Caco-2 (cell line): ENCODE results near the gene GPR63. TPM values are rescaled to one million over a fixed set of nuclear protein-coding genes. Genes with fewer than 3 reads are reported as not detected.

Source experiments
- BruUV-seq: library from RNA; stranded (reverse); fragments of 400-500 nt; replicated peaks from 2 replicates; lab custom pipeline; 2021; lab: Mats Ljungman, UMichigan
- CTCF ChIA-PET: fragments of 300-600 bp; sonication (Branson Sonifier 250); formaldehyde crosslinking; loops from one replicate; lab custom pipeline; 2022; ENCODE audit warnings: antibody characterized with exemption; lab: Charles Lee
- POLR2A ChIA-PET: fragments of 300-600 bp; sonication (Branson Sonifier 250); formaldehyde crosslinking; loops from one replicate; lab custom pipeline; 2022; ENCODE audit warnings: antibody characterized with exemption; lab: Charles Lee
- DNase-seq, 2 experiments: peaks; one replicate each; pipeline versions ENCODE4 v3.0.0 to v3.0.0-alpha.2; 2020 to 2022
- H3K27me3 ChIP-seq: replicated peaks from 2 replicates; pipeline ENCODE4 v1.6.0; 2011; ENCODE audit warnings: low read length; ENCODE audit not compliant: control insufficient read depth, insufficient read depth
- H3K36me3 ChIP-seq: 2 replicates; pipeline ENCODE4 v1.5.1; 2011; ENCODE audit warnings: low read length; ENCODE audit not compliant: control insufficient read depth, insufficient read depth
- H3K4me1 ChIP-seq: fragments of 250-450 bp; sonication (Bioruptor Pico); 2 replicates; pipeline ENCODE4 v1.5.1; 2020; ENCODE audit warnings: mild to moderate bottlenecking
- H3K4me3 ChIP-seq: 2 replicates; pipeline ENCODE4 v1.5.1; 2011; ENCODE audit warnings: low read depth, mild to moderate bottlenecking, control low read depth, low read length
- H3K9me3 ChIP-seq: fragments of 250-450 bp; sonication (Bioruptor Pico); 2 replicates; pipeline ENCODE4 v1.5.1; 2020; ENCODE audit warnings: mild to moderate bottlenecking, moderate library complexity
- H3K27ac Mint-ChIP-seq: one replicate; pipeline ENCODE4 v1.8.0; 2022; ENCODE audit warnings: mixed read lengths; ENCODE audit not compliant: unreplicated experiment
- H3K27me3 Mint-ChIP-seq: one replicate; pipeline ENCODE4 v1.8.0; 2022; ENCODE audit warnings: mixed read lengths; ENCODE audit not compliant: insufficient read depth, unreplicated experiment
- H3K36me3 Mint-ChIP-seq: one replicate; pipeline ENCODE4 v1.8.0; 2022; ENCODE audit warnings: mild to moderate bottlenecking, mixed read lengths; ENCODE audit not compliant: insufficient read depth, unreplicated experiment
- H3K4me1 Mint-ChIP-seq: one replicate; pipeline ENCODE4 v1.8.0; 2022; ENCODE audit warnings: low read depth, mixed read lengths; ENCODE audit not compliant: unreplicated experiment
- H3K4me3 Mint-ChIP-seq: one replicate; pipeline ENCODE4 v1.8.0; 2022; ENCODE audit warnings: mild to moderate bottlenecking, moderate library complexity, mixed read lengths; ENCODE audit not compliant: unreplicated experiment
- H3K9me3 Mint-ChIP-seq: one replicate; pipeline ENCODE4 v1.8.0; 2022; ENCODE audit warnings: mixed read lengths; ENCODE audit not compliant: unreplicated experiment
- intact Hi-C: fragments of 100-400 bp; cut with micrococcal nuclease; formaldehyde crosslinking; loops from one replicate; pipeline ENCODE4 v1.10.0; 2022; ENCODE audit not compliant: unreplicated experiment
- total RNA-seq: library from RNA; stranded (reverse); gene quantifications from 2 replicates; pipeline ENCODE4 v1.2.3, GENCODE V29; 2022
- TF ChIP-seq, protein P1 (sequence below), 2 experiments: fragments of 200-600 bp in 1 of 2; IDR thresholded peaks; 1 replicate in 1 of 2; 2 replicates in 1 of 2; pipeline versions ENCODE4 v1.5.1 to v1.8.0; 2011 to 2022; ENCODE audit warnings: antibody characterized with exemption in 1 of 2, control low read depth in 1 of 2, inconsistent platforms in 1 of 2, low read depth in 1 of 2, low read length in 1 of 2, mild to moderate bottlenecking in 1 of 2, moderate library complexity in 1 of 2; ENCODE audit not compliant: insufficient read depth in 1 of 2, severe bottlenecking in 1 of 2, unreplicated experiment in 1 of 2

Gene GPR63
- total RNA-seq, 1 experiment from 2014 or later, result 0.11 TPM

DNA sequence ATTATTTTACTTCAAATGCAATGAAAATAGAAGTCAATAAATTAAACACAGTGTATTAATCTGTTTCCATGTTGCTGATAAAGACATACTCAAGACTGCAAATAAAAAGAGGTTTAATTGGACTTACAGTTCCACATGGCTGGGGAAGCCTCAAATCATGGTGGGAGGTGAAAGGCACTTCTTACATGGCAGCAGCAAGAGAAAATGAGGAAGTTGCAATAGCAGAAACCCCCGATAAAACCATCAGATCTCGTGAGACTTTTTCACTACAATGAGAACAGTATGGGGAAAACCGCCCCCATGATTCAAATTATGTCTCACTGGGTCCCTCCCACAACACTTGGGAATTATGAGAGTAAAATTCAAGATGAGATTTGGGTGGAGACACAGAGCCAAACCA is 82.2 kb downstream of the GPR63 start:
- Mint-ChIP-seq H3K9me3 (no peaks in the 10 kb centered on the region), H3K36me3 (no peaks in the 10 kb centered on the region), H3K27me3 (peaks cover 12% of the 10 kb centered on the region), H3K27ac (no peak overlapping the region), H3K4me1 (no peaks in the 10 kb centered on the region), H3K4me3 (no peak overlapping the region)
- ChIA-PET POLR2A (no interaction called here), CTCF (no interaction called here)
- DNase-seq, result no peak
- no peaks in the 10 kb centered on the region for H3K4me1 ChIP-seq
- no peak overlapping the region for H3K4me3 ChIP-seq
- TF ChIP-seq, protein P1, sequence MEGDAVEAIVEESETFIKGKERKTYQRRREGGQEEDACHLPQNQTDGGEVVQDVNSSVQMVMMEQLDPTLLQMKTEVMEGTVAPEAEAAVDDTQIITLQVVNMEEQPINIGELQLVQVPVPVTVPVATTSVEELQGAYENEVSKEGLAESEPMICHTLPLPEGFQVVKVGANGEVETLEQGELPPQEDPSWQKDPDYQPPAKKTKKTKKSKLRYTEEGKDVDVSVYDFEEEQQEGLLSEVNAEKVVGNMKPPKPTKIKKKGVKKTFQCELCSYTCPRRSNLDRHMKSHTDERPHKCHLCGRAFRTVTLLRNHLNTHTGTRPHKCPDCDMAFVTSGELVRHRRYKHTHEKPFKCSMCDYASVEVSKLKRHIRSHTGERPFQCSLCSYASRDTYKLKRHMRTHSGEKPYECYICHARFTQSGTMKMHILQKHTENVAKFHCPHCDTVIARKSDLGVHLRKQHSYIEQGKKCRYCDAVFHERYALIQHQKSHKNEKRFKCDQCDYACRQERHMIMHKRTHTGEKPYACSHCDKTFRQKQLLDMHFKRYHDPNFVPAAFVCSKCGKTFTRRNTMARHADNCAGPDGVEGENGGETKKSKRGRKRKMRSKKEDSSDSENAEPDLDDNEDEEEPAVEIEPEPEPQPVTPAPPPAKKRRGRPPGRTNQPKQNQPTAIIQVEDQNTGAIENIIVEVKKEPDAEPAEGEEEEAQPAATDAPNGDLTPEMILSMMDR (IDR thresholded peaks at IDR 0.05; ENCODE audit: insufficient read depth in 1 of 2, low read depth in 1 of 2, low read length in 1 of 2, severe bottlenecking in 1 of 2, unreplicated experiment in 1 of 2), result no peak
- H3K36me3 ChIP-seq, result no peaks in the 10 kb centered on the region
- intact Hi-C loops, result no loop called here
- H3K9me3 ChIP-seq, result no peaks in the 10 kb centered on the region
- no peaks in the 10 kb centered on the region for H3K27me3 ChIP-seq
- no TSS peak for BruUV-seq

DNA sequence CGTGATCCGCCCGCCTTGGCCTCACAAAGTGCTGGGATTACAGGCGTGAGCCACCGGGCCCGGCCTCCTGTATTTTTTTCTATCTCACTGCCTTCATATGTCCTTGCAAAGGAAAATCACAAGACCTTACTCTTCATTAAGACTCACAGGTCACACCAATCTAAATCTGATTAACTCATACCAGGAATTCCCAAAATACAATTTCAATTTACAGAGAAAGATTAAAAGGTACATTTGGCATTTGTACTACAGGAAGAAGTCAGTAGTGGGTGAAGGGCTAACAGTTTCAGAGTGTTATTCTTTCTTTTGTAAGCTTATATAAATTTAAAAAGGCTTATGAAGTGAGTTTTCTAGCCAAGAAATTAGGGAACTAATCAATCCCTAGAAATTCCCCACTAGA is 87.4 kb downstream of the GPR63 start:
- CTCF ChIA-PET, result no interaction called here
- no peaks in the 10 kb centered on the region for H3K9me3 ChIP-seq
- Mint-ChIP-seq H3K27ac (no peak overlapping the region), H3K27me3 (peaks cover 10% of the 10 kb centered on the region), H3K4me3 (no peak overlapping the region), H3K4me1 (no peaks in the 10 kb centered on the region), H3K36me3 (no peaks in the 10 kb centered on the region), H3K9me3 (no peaks in the 10 kb centered on the region)
- POLR2A ChIA-PET, result no interaction called here
- TF ChIP-seq, protein P1 (IDR thresholded peaks at IDR 0.05; ENCODE audit: insufficient read depth in 1 of 2, low read depth in 1 of 2, low read length in 1 of 2, severe bottlenecking in 1 of 2, unreplicated experiment in 1 of 2), result no peak
- BruUV-seq, result no TSS peak
- H3K27me3 ChIP-seq, result peaks cover 2% of the 10 kb centered on the region; the same call in 1 of the 2 replicates
- no peak for DNase-seq
- H3K4me3 ChIP-seq, result no peak overlapping the region
- H3K4me1 ChIP-seq, result no peaks in the 10 kb centered on the region
- H3K36me3 ChIP-seq, result no peaks in the 10 kb centered on the region
- intact Hi-C loops, result no loop called here

Other genes with a start within 250 kb of the GPR63 start
- 44.1 and 51.8 TPM in 2 replicates for gene NDUFAF4, start 60.4 kb upstream of the GPR63 start, total RNA-seq
- gene KLHL32, start 87.3 kb upstream of the GPR63 start, total RNA-seq, result 0.32 and 0.41 TPM in 2 replicates